ENCODE measurements around the gene DNAJB1. TPM values are rescaled to one million over a fixed set of nuclear protein-coding genes. Genes with fewer than 3 reads are reported as not detected.
"Not testable (repeated sequence)": the region's sequence is repeated elsewhere in the genome, so short reads cannot be mapped to it uniquely, and the experiment has no call there.

DNAJB1 gene
- total RNA-seq, 1 donor from 2014 or later = 46.9 TPM

- DNase-seq (ENCODE audit: missing footprints) (peak; percentile 88), ATAC-seq (no peak)
- intact Hi-C loops (cut with DNase I) = no loop called here
Observed at GRCh38 chr19:14505488-14506239, 12.5 kb downstream of the DNAJB1 start.

GRCh38 chr19:14504575-14504974, 13.6 kb downstream of the DNAJB1 start:
- intact Hi-C loops (cut with DNase I); DNase-seq (ENCODE audit: missing footprints); ATAC-seq: not testable (repeated sequence)

- ATAC-seq (no peak), DNase-seq (ENCODE audit: missing footprints) (no peak)
- intact Hi-C loops (cut with DNase I) = no loop called here
Observed at GRCh38 chr19:14503285-14503684, 14.9 kb downstream of the DNAJB1 start.

- ATAC-seq = no peak
- intact Hi-C loops (cut with DNase I) = no loop called here
Observed at GRCh38 chr19:14502334-14503092, 15.7 kb downstream of the DNAJB1 start.

GRCh38 chr19:14497228-14497921, 20.8 kb downstream of the DNAJB1 start:
- intact Hi-C loops (cut with DNase I) = no loop called here
- no peak for ATAC-seq

More at GRCh38 chr19:14502334-14503092, 15.7 kb downstream of the DNAJB1 start:
- no peak for DNase-seq (ENCODE audit: missing footprints)

GRCh38 chr19:14496834-14497227, 21.4 kb downstream of the DNAJB1 start:
- DNase-seq (ENCODE audit: missing footprints) (no peak), ATAC-seq (no peak)
- intact Hi-C loops (cut with DNase I) = no loop called here

More at GRCh38 chr19:14497228-14497921, 20.8 kb downstream of the DNAJB1 start:
- no peak for DNase-seq (ENCODE audit: missing footprints)

GRCh38 chr19:14496029-14496833, 22.0 kb downstream of the DNAJB1 start, which contains the start of gene GIPC1:
Gene GIPC1, minus strand, starts transcription at chr19:14496127. Its CDS starts 13,151 bp downstream, at chr19:14482976.
- peak; percentile 96 for DNase-seq (ENCODE audit: missing footprints)
- ATAC-seq = peak; percentile 98
- intact Hi-C loops (cut with DNase I) = no loop called here

GRCh38 chr19:14495672-14496028, 22.5 kb downstream of the DNAJB1 start:
- DNase-seq (ENCODE audit: missing footprints) (no peak), ATAC-seq (peak; percentile 1)
- intact Hi-C loops (cut with DNase I) = no loop called here

GRCh38 chr19:14494910-14495671, 23.1 kb downstream of the DNAJB1 start:
- intact Hi-C loops (cut with DNase I) = no loop called here
- ATAC-seq (no peak), DNase-seq (ENCODE audit: missing footprints) (peak; percentile 41)

- no peak for ATAC-seq
- intact Hi-C loops (cut with DNase I) = no loop called here
- no peak for DNase-seq (ENCODE audit: missing footprints)
Observed at GRCh38 chr19:14494411-14494810, 23.8 kb downstream of the DNAJB1 start.

GRCh38 chr19:14492756-14493337, 25.4 kb downstream of the DNAJB1 start:
- DNase-seq (ENCODE audit: missing footprints) = no peak
- intact Hi-C loops (cut with DNase I) = no loop called here
- no peak for ATAC-seq

- intact Hi-C loops (cut with DNase I) = no loop called here
- ATAC-seq (no peak), DNase-seq (ENCODE audit: missing footprints) (peak; percentile 25)
Observed at GRCh38 chr19:14487370-14488125, 30.6 kb downstream of the DNAJB1 start.

GRCh38 chr19:14482172-14482941, 35.8 kb downstream of the DNAJB1 start:
- intact Hi-C loops (cut with DNase I) = no loop called here
- DNase-seq (ENCODE audit: missing footprints) (peak; percentile 11), ATAC-seq (no peak)

GRCh38 chr19:14480700-14481079, 37.5 kb downstream of the DNAJB1 start:
- ATAC-seq (no peak), DNase-seq (ENCODE audit: missing footprints) (no peak)
- intact Hi-C loops (cut with DNase I) = no loop called here

- intact Hi-C loops (cut with DNase I) = loop anchor here (10.0 kb wide), 1 partner anchor 335 kb away; no protein-coding TSS in a partner anchor
- ATAC-seq = no peak
- DNase-seq (ENCODE audit: missing footprints) = peak; percentile 76
Observed at GRCh38 chr19:14479975-14480699, 38.1 kb downstream of the DNAJB1 start.

All from Right ventricle myocardium inferior (tissue), 1 donor.